HAP-1 (cell line): Measurements from ENCODE around the gene AP4B1.
"Not testable (repeated sequence)": the region's sequence is repeated elsewhere in the genome, so short reads cannot be mapped to it uniquely, and the experiment has no call there.

Source experiments
- DNase-seq, 2 experiments: peaks; one replicate each; pipeline ENCODE4 v3.0.0-alpha.2; 2016 to 2020; ENCODE audit warnings: low spot score in 2 of 2
- H3K27me3 ChIP-seq: fragments of 250-450 bp; sonication (Bioruptor Pico); 2 replicates; pipeline ENCODE4 v1.5.1; 2020; ENCODE audit warnings: low read depth, mild to moderate bottlenecking, moderate library complexity
- H3K36me3 ChIP-seq: fragments of 250-450 bp; sonication (Bioruptor Pico); replicated peaks from 2 replicates; pipeline ENCODE4 v1.5.1; 2020; ENCODE audit warnings: mild to moderate bottlenecking
- H3K4me1 ChIP-seq: fragments of 250-450 bp; sonication (Bioruptor Pico); 2 replicates; pipeline ENCODE4 v1.5.1; 2020; ENCODE audit warnings: mild to moderate bottlenecking
- H3K4me3 ChIP-seq: fragments of 250-450 bp; sonication (Bioruptor Pico); 2 replicates; pipeline ENCODE4 v1.5.1; 2020; ENCODE audit warnings: mild to moderate bottlenecking, moderate library complexity
- H3K9me3 ChIP-seq: fragments of 250-450 bp; sonication (Bioruptor Pico); 2 replicates; pipeline ENCODE4 v1.5.1; 2020; ENCODE audit warnings: mild to moderate bottlenecking, moderate library complexity
- in situ Hi-C: fragments of 300-500 bp; cut with MboI; formaldehyde crosslinking; loops from 3 replicates; pipeline ENCODE4 v1.14.3; 2020; ENCODE audit warnings: low sequenced_read_pairs, inconsistent platforms, mixed read lengths

AP4B1 gene

GRCh38 chr1:113904674-113905434 lies at the start of gene AP4B1, which contains the start of gene DCLRE1B:
Gene AP4B1, minus strand, starts transcription at chr1:113904799. Its CDS starts 82 bp downstream, at chr1:113904717.
Gene DCLRE1B, plus strand, starts transcription at chr1:113905326. Its CDS starts 261 bp downstream, at chr1:113905587.
- no peaks in the 10 kb centered on the region for H3K27me3 ChIP-seq
- H3K4me1 ChIP-seq, result peaks cover 8% of the 10 kb centered on the region
- in situ Hi-C loops, result no loop called here
- no peaks in the 10 kb centered on the region for H3K9me3 ChIP-seq
- peak within 1 kb of the TSS; percentile 85 for H3K4me3 ChIP-seq
- peaks cover 23% of the 10 kb centered on the region for H3K36me3 ChIP-seq
- DNase-seq, result peak; percentile 99 to 100

- Histone ChIP-seq H3K4me3 (no peak overlapping the region), H3K27me3 (no peaks in the 10 kb centered on the region), H3K9me3 (no peaks in the 10 kb centered on the region), H3K4me1 (no peaks in the 10 kb centered on the region), H3K36me3 (peaks cover 19% of the 10 kb centered on the region)
- in situ Hi-C loops, result loop anchor here (25.0 kb wide), 1 partner anchor 461 kb away; no protein-coding TSS in a partner anchor
- no peak for DNase-seq
Measured at GRCh38 chr1:113951719-113952118, 47.1 kb upstream of the AP4B1 start.

- Histone ChIP-seq H3K27me3 (no peaks in the 10 kb centered on the region), H3K4me1 (no peaks in the 10 kb centered on the region), H3K36me3 (peaks cover 14% of the 10 kb centered on the region), H3K4me3 (no peak overlapping the region), H3K9me3 (no peaks in the 10 kb centered on the region)
- DNase-seq, result no peak
- in situ Hi-C loops, result loop anchor here (25.0 kb wide), 1 partner anchor 461 kb away; no protein-coding TSS in a partner anchor
Measured at GRCh38 chr1:113950908-113951307, 46.3 kb upstream of the AP4B1 start.

GRCh38 chr1:113949007-113949406 lies 44.4 kb upstream of the AP4B1 start:
- no peaks in the 10 kb centered on the region for H3K4me1 ChIP-seq
- DNase-seq, result no peak
- in situ Hi-C loops, result no loop called here
- H3K27me3 ChIP-seq, result no peaks in the 10 kb centered on the region
- H3K9me3 ChIP-seq, result no peaks in the 10 kb centered on the region
- no peaks in the 10 kb centered on the region; the same call in 1 of the 2 replicates for H3K36me3 ChIP-seq
- H3K4me3 ChIP-seq, result no peak overlapping the region

- H3K36me3 ChIP-seq, in situ Hi-C loops, H3K27me3 ChIP-seq, DNase-seq, H3K4me3 ChIP-seq, H3K9me3 ChIP-seq, H3K4me1 ChIP-seq: not testable (repeated sequence)
Measured at GRCh38 chr1:113948151-113948550, 43.6 kb upstream of the AP4B1 start.

- H3K4me3 ChIP-seq, result no peak overlapping the region
- in situ Hi-C loops, result no loop called here
- peaks cover 5% of the 10 kb centered on the region; the same call in 1 of the 2 replicates for H3K36me3 ChIP-seq
- DNase-seq, result no peak
- H3K4me1 ChIP-seq, result no peaks in the 10 kb centered on the region
- no peaks in the 10 kb centered on the region for H3K27me3 ChIP-seq
- no peaks in the 10 kb centered on the region for H3K9me3 ChIP-seq
Measured at GRCh38 chr1:113947388-113948107, 42.9 kb upstream of the AP4B1 start.

- no peak overlapping the region for H3K4me3 ChIP-seq
Measured at GRCh38 chr1:113946678-113947387, 42.2 kb upstream of the AP4B1 start.

GRCh38 chr1:113946112-113946511 lies 41.5 kb upstream of the AP4B1 start:
- Histone ChIP-seq H3K4me1 (no peaks in the 10 kb centered on the region), H3K4me3 (no peak overlapping the region), H3K27me3 (no peaks in the 10 kb centered on the region), H3K36me3 (peaks cover 13% of the 10 kb centered on the region), H3K9me3 (no peaks in the 10 kb centered on the region)
- no peak for DNase-seq
- in situ Hi-C loops, result no loop called here

More at GRCh38 chr1:113946678-113947387, 42.2 kb upstream of the AP4B1 start:
- H3K36me3 ChIP-seq, result peaks cover 10% of the 10 kb centered on the region
- no peaks in the 10 kb centered on the region for H3K27me3 ChIP-seq
- in situ Hi-C loops, result no loop called here
- no peaks in the 10 kb centered on the region for H3K9me3 ChIP-seq
- DNase-seq, result no peak
- no peaks in the 10 kb centered on the region for H3K4me1 ChIP-seq

GRCh38 chr1:113945329-113945728 lies 40.7 kb upstream of the AP4B1 start:
- Histone ChIP-seq H3K36me3 (peaks cover 21% of the 10 kb centered on the region), H3K9me3 (no peaks in the 10 kb centered on the region)

GRCh38 chr1:113943028-113943811 lies 38.6 kb upstream of the AP4B1 start:
- Histone ChIP-seq H3K36me3 (peaks cover 22% of the 10 kb centered on the region), H3K4me1 (no peaks in the 10 kb centered on the region), H3K27me3 (no peaks in the 10 kb centered on the region), H3K9me3 (no peaks in the 10 kb centered on the region), H3K4me3 (no peak overlapping the region)
- DNase-seq, result no peak
- in situ Hi-C loops, result no loop called here

More at GRCh38 chr1:113945329-113945728, 40.7 kb upstream of the AP4B1 start:
- Histone ChIP-seq H3K27me3 (no peaks in the 10 kb centered on the region), H3K4me3 (no peak overlapping the region), H3K4me1 (no peaks in the 10 kb centered on the region)
- in situ Hi-C loops, result no loop called here
- DNase-seq, result no peak

- in situ Hi-C loops, result no loop called here
- H3K36me3 ChIP-seq, result peaks cover 22% of the 10 kb centered on the region
- H3K9me3 ChIP-seq, result no peaks in the 10 kb centered on the region
- H3K4me1 ChIP-seq, result no peaks in the 10 kb centered on the region; the same call in 1 of the 2 replicates
- no peaks in the 10 kb centered on the region for H3K27me3 ChIP-seq
- no peak overlapping the region for H3K4me3 ChIP-seq
- DNase-seq, result no peak
Measured at GRCh38 chr1:113942527-113942926, 37.9 kb upstream of the AP4B1 start.

GRCh38 chr1:113941245-113941559 lies 36.6 kb upstream of the AP4B1 start:
- no peak for DNase-seq
- H3K9me3 ChIP-seq, result no peaks in the 10 kb centered on the region
- no peaks in the 10 kb centered on the region for H3K27me3 ChIP-seq
- in situ Hi-C loops, result no loop called here
- H3K4me3 ChIP-seq, result no peak overlapping the region
- H3K4me1 ChIP-seq, result peaks cover 8% of the 10 kb centered on the region; the same call in 1 of the 2 replicates
- peaks cover 22% of the 10 kb centered on the region for H3K36me3 ChIP-seq
